ENCODE results near the gene GALR1.
"Not testable (repeated sequence)": the region's sequence is repeated elsewhere in the genome, so short reads cannot be mapped to it uniquely, and the experiment has no call there.

The GALR1 gene

DNA sequence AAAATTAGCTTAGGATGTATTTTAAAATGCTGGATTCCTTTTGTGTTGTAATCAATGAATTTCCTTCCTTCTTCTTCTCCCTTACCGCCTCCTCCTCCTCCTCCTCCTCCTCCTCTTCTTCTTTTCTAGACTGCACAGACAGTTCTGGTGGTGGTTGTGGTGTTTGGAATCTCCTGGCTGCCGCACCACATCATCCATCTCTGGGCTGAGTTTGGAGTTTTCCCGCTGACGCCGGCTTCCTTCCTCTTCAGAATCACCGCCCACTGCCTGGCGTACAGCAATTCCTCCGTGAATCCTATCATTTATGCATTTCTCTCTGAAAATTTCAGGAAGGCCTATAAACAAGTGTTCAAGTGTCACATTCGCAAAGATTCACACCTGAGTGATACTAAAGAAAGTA, 18.8 kb downstream of the GALR1 start:
- no peaks in the 10 kb centered on the region for H3K27me3 ChIP-seq (ENCODE audit: control insufficient read depth in 5 of 5, insufficient read depth in 4 of 5, low read length in 5 of 5)
- H3K27ac ChIP-seq (ENCODE audit: low read depth, low read length) = no peak overlapping the region
- no peaks in the 10 kb centered on the region for H3K36me3 ChIP-seq (ENCODE audit: control insufficient read depth in 5 of 5, insufficient read depth in 5 of 5, low read length in 5 of 5)

DNA sequence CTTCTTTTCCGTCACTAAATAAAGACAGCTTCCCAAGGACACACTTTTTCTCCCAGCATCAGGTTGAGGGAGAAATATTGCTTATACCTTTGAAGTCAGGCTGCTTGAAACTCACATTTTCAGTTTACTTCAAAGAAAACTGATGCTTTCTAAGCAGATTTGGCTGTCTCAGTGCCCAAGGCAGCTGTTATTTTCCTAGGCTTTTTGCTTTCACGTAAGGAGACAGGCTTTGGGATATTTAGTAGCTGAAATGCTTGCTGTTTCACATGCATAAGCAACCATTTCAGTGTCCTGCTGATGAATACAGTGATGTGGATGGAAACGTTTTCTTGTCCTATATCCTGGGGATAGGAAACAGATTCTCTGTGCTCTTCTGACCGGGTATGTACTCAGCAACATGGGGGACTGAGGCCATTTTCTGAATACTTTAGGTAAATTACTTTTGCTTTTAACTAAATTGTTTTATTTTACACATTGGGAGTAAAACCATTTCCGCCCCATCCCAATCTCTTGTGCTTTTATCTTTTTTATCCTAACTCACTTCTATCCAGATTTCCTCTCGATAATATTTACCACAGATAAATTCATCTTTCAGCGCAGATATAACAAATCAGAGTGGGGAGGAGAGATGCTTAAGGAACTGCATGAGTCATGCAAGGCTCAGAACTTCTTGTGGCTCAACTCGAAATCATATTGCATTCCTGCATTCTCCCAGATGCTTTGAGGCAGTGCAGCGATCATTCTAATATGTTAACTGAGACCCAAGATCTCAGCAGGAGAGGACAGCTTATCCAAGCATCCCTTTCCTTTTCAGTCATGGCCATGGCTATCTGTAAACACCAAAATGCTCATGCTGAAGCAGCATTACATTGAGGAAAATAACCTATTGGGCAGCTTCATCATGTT, 22.2 kb downstream of the GALR1 start:
- Histone ChIP-seq H3K36me3 (ENCODE audit: control insufficient read depth in 5 of 5, insufficient read depth in 5 of 5, low read length in 5 of 5) (no peaks in the 10 kb centered on the region), H3K27ac (ENCODE audit: low read depth, low read length) (no peak overlapping the region), H3K9ac (ENCODE audit: low read length in 5 of 5) (no peak overlapping the region), H3K4me3 (ENCODE audit: low read depth in 1 of 5, low read length in 5 of 5) (no peak overlapping the region), H3K27me3 (ENCODE audit: control insufficient read depth in 5 of 5, insufficient read depth in 4 of 5, low read length in 5 of 5) (no peaks in the 10 kb centered on the region), H3K9me3 (ENCODE audit: control insufficient read depth in 5 of 5, low read length in 5 of 5) (peaks cover 0 to 5% (median 4%) of the 10 kb centered on the region in 5 donors), H3K4me1 (ENCODE audit: control insufficient read depth in 5 of 5, insufficient read depth in 5 of 5, low read length in 5 of 5) (no peaks in the 10 kb centered on the region)

More for the DNA sequence above, 18.8 kb downstream of the GALR1 start:
- no peak overlapping the region for H3K9ac ChIP-seq (ENCODE audit: low read length in 5 of 5)
- no peak overlapping the region for H3K4me3 ChIP-seq (ENCODE audit: low read depth in 1 of 5, low read length in 5 of 5)
- peaks cover 0 to 16% (median 7%) of the 10 kb centered on the region in 5 donors for H3K9me3 ChIP-seq (ENCODE audit: control insufficient read depth in 5 of 5, low read length in 5 of 5)
- H3K4me1 ChIP-seq (ENCODE audit: control insufficient read depth in 5 of 5, insufficient read depth in 5 of 5, low read length in 5 of 5) = peaks cover 0 to 2% (median 0%) of the 10 kb centered on the region in 5 donors

DNA sequence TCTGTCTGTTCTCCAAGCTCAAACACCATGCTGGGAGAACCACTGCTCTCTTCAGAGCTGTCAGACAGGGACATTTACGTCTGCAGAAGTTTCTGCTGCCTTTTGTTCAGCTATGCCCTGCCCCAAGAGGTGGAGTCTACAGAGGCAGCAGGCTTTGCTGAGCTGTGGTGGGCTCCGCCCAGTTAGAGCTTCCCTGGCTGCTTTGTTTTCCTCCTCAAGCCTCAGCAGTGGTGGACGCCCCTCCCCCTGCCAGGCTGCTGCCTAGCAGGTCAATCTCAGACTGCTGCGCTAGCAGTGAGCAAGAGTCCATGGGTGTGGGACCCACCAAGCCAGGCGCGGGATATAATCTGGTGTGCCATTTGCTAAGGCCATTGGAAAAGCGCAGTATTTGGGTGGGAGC, 41.2 kb downstream of the GALR1 start:
- H3K4me3 ChIP-seq (ENCODE audit: low read depth in 1 of 5, low read length in 5 of 5); H3K4me1 ChIP-seq (ENCODE audit: control insufficient read depth in 5 of 5, insufficient read depth in 5 of 5, low read length in 5 of 5); H3K9ac ChIP-seq (ENCODE audit: low read length in 5 of 5); H3K27me3 ChIP-seq (ENCODE audit: control insufficient read depth in 5 of 5, insufficient read depth in 4 of 5, low read length in 5 of 5); H3K27ac ChIP-seq (ENCODE audit: low read depth, low read length); H3K36me3 ChIP-seq (ENCODE audit: control insufficient read depth in 5 of 5, insufficient read depth in 5 of 5, low read length in 5 of 5); H3K9me3 ChIP-seq (ENCODE audit: control insufficient read depth in 5 of 5, low read length in 5 of 5): not testable (repeated sequence)

DNA sequence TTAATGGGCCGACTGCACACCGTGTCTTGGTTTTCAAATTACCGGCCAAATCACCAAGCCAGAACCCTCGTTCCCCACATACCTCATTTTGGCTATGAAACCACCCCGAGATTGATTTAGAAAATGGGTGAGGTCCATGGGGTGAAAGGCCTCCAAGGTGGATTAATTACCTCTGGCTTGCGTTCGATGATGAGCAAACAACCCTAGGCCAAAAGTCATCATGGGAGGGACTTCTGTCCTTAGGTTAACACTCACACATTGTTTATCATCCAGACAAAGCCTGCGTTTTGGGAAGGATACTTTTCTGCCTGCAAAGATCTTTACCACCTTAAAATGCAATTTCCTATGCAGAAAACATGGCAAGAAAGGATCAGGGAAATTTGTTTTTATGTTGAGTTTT, 48.5 kb downstream of the GALR1 start:
- Histone ChIP-seq H3K36me3 (ENCODE audit: control insufficient read depth in 5 of 5, insufficient read depth in 5 of 5, low read length in 5 of 5) (no peaks in the 10 kb centered on the region), H3K4me3 (ENCODE audit: low read depth in 1 of 5, low read length in 5 of 5) (no peak overlapping the region), H3K9ac (ENCODE audit: low read length in 5 of 5) (no peak overlapping the region), H3K27ac (ENCODE audit: low read depth, low read length) (no peak overlapping the region), H3K9me3 (ENCODE audit: control insufficient read depth in 5 of 5, low read length in 5 of 5) (no peaks in the 10 kb centered on the region), H3K4me1 (ENCODE audit: control insufficient read depth in 5 of 5, insufficient read depth in 5 of 5, low read length in 5 of 5) (no peaks in the 10 kb centered on the region), H3K27me3 (ENCODE audit: control insufficient read depth in 5 of 5, insufficient read depth in 4 of 5, low read length in 5 of 5) (peaks cover 0 to 2% (median 0%) of the 10 kb centered on the region in 5 donors)

DNA sequence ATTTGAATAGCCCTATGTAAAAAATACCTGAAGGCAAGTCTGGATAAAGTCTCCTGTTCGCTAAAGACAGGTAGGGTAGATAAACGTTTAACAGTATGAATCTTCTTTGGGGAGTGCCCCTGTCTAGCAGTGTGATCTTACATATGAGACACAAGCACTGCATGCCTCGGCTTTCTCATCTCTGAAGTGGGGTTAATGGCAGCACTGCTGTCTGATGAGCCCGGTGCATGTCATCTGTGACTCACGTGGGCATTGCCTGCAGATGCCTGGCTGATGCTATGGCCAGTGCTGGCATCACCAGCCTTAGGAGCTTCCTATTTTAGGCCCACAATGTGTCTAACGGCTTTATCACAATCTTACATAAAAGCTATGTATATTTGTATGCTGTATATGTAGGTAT, 50.1 kb downstream of the GALR1 start:
- Histone ChIP-seq H3K27ac (ENCODE audit: low read depth, low read length) (no peak overlapping the region), H3K9ac (ENCODE audit: low read length in 5 of 5) (no peak overlapping the region), H3K36me3 (ENCODE audit: control insufficient read depth in 5 of 5, insufficient read depth in 5 of 5, low read length in 5 of 5) (no peaks in the 10 kb centered on the region), H3K27me3 (ENCODE audit: control insufficient read depth in 5 of 5, insufficient read depth in 4 of 5, low read length in 5 of 5) (peaks cover 0 to 2% (median 0%) of the 10 kb centered on the region in 5 donors), H3K9me3 (ENCODE audit: control insufficient read depth in 5 of 5, low read length in 5 of 5) (no peaks in the 10 kb centered on the region), H3K4me3 (ENCODE audit: low read depth in 1 of 5, low read length in 5 of 5) (no peak overlapping the region), H3K4me1 (ENCODE audit: control insufficient read depth in 5 of 5, insufficient read depth in 5 of 5, low read length in 5 of 5) (no peaks in the 10 kb centered on the region)

DNA sequence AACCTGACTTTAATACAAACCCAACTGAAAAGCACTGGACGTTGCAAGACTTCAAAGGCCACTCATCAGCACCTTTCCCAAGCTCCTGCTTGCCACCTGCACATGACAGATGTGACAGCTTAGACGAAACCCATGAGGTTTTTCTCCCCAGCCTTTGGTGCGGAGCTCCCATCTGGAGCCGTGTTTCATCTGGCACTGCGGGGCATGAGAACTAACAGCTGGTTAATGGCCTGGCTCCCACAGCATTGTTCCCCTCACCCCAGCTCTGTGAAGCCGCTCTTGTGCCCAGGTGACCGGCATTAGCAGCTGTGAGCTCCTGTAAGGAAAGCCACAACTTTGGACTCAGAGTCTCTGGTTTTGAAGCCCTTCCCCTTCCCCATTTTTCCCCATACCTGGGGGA, 50.9 kb downstream of the GALR1 start:
- H3K4me3 ChIP-seq (ENCODE audit: low read depth in 1 of 5, low read length in 5 of 5) = no peak overlapping the region
- no peak overlapping the region for H3K9ac ChIP-seq (ENCODE audit: low read length in 5 of 5)

DNA sequence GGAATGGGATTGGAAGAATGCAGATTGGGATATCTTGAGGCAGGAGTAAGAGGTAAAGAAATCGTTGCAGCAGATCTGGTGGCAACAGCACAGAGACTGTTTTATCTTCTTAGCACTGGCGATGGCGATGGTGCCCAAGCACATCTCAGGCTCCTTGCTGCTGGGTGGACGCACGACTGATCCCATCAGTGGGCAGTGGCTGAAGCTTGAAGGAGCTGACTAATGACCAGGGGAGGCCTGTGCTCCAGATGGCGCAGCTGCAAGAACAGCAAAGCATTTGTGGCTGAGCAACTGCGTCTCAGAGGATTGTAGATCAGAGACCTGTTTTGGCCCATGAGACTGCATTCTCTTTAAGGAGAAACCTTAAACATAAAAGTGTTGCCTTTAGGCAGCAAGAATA, 54.6 kb downstream of the GALR1 start:
- Histone ChIP-seq H3K27me3 (ENCODE audit: control insufficient read depth in 5 of 5, insufficient read depth in 4 of 5, low read length in 5 of 5) (peaks cover 0 to under 1% (median 0%) of the 10 kb centered on the region in 5 donors), H3K36me3 (ENCODE audit: control insufficient read depth in 5 of 5, insufficient read depth in 5 of 5, low read length in 5 of 5) (no peaks in the 10 kb centered on the region), H3K9me3 (ENCODE audit: control insufficient read depth in 5 of 5, low read length in 5 of 5) (no peaks in the 10 kb centered on the region), H3K9ac (ENCODE audit: low read length in 5 of 5) (no peak overlapping the region), H3K27ac (ENCODE audit: low read depth, low read length) (no peak overlapping the region), H3K4me3 (ENCODE audit: low read depth in 1 of 5, low read length in 5 of 5) (no peak overlapping the region), H3K4me1 (ENCODE audit: control insufficient read depth in 5 of 5, insufficient read depth in 5 of 5, low read length in 5 of 5) (peaks cover 0 to 6% (median 0%) of the 10 kb centered on the region in 5 donors)

More for the DNA sequence above, 50.9 kb downstream of the GALR1 start:
- no peaks in the 10 kb centered on the region for H3K36me3 ChIP-seq (ENCODE audit: control insufficient read depth in 5 of 5, insufficient read depth in 5 of 5, low read length in 5 of 5)
- no peaks in the 10 kb centered on the region for H3K9me3 ChIP-seq (ENCODE audit: control insufficient read depth in 5 of 5, low read length in 5 of 5)
- no peak overlapping the region for H3K27ac ChIP-seq (ENCODE audit: low read depth, low read length)
- H3K4me1 ChIP-seq (ENCODE audit: control insufficient read depth in 5 of 5, insufficient read depth in 5 of 5, low read length in 5 of 5) = no peaks in the 10 kb centered on the region
- H3K27me3 ChIP-seq (ENCODE audit: control insufficient read depth in 5 of 5, insufficient read depth in 4 of 5, low read length in 5 of 5) = peaks cover 0 to 2% (median 0%) of the 10 kb centered on the region in 5 donors

DNA sequence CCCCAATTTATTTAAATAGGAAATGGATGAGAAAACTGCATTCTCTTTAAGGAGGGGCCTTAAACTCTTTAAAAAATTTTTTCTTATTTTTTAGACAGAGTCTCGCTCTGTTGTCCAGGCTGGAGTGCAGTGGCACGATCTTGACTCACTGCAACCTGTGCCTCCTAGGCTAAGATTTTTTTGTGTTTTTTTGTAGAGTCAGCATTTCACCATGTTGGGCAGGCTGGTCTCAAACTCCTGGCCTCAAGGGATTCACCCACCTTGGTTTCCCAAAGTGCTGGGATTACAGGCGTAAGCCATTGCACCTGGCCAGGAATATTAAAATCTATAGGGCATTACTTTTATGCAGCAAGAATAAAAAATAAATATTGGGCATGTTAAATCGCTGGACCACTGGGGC, 56.0 kb downstream of the GALR1 start:
- Histone ChIP-seq H3K9me3 (ENCODE audit: control insufficient read depth in 5 of 5, low read length in 5 of 5) (no peaks in the 10 kb centered on the region), H3K4me1 (ENCODE audit: control insufficient read depth in 5 of 5, insufficient read depth in 5 of 5, low read length in 5 of 5) (peaks cover 0 to 6% (median 0%) of the 10 kb centered on the region in 5 donors), H3K36me3 (ENCODE audit: control insufficient read depth in 5 of 5, insufficient read depth in 5 of 5, low read length in 5 of 5) (no peaks in the 10 kb centered on the region), H3K9ac (ENCODE audit: low read length in 5 of 5) (no peak overlapping the region), H3K27me3 (ENCODE audit: control insufficient read depth in 5 of 5, insufficient read depth in 4 of 5, low read length in 5 of 5) (no peaks in the 10 kb centered on the region), H3K4me3 (ENCODE audit: low read depth in 1 of 5, low read length in 5 of 5) (no peak overlapping the region), H3K27ac (ENCODE audit: low read depth, low read length) (no peak overlapping the region)

DNA sequence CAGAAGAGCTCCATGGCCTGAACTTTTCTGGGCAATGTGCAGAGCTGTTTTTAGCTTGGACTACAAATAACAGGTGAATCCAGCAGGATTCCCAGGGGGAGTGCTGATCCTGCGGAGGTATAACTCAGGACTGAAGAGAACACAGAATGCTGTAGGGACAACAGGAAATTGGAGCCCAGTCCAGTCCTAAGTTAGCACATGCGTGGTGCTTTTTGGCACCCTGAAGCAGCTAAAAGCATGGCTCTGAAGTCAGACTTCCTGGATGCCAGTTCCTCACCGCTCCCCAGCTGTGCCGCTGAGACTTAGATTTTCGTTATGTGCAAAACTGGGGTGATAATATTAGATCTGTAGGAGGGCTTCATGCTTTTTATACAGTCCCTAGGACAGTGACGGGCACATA, 58.6 kb downstream of the GALR1 start:
- no peaks in the 10 kb centered on the region for H3K36me3 ChIP-seq (ENCODE audit: control insufficient read depth in 5 of 5, insufficient read depth in 5 of 5, low read length in 5 of 5)
- H3K4me3 ChIP-seq (ENCODE audit: low read depth in 1 of 5, low read length in 5 of 5) = no peak overlapping the region
- H3K4me1 ChIP-seq (ENCODE audit: control insufficient read depth in 5 of 5, insufficient read depth in 5 of 5, low read length in 5 of 5) = peaks cover 0 to 6% (median 0%) of the 10 kb centered on the region in 5 donors
- no peaks in the 10 kb centered on the region for H3K9me3 ChIP-seq (ENCODE audit: control insufficient read depth in 5 of 5, low read length in 5 of 5)
- H3K9ac ChIP-seq (ENCODE audit: low read length in 5 of 5) = no peak overlapping the region
- no peak overlapping the region for H3K27ac ChIP-seq (ENCODE audit: low read depth, low read length)
- H3K27me3 ChIP-seq (ENCODE audit: control insufficient read depth in 5 of 5, insufficient read depth in 4 of 5, low read length in 5 of 5) = no peaks in the 10 kb centered on the region

DNA sequence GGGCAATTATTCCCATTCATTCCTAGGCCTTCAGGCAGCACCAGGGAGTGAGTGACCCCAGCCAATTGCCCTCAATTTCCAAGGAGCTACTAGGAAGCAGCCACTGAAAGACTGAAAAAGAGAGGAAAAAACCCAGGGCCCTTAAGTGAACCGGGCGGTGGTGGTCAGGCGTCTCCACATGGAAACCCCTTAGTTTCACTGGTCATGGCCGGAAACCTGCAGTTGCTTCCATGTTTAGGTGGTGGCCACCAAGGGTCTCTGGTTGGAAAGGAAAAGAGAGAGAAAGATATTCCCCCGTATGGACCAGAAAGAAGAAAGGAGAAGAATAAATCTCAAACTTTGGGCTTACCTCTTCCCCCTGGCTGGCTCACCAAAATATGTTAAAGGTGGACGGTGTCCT, 64.9 kb downstream of the GALR1 start:
- no peaks in the 10 kb centered on the region for H3K9me3 ChIP-seq (ENCODE audit: control insufficient read depth in 5 of 5, low read length in 5 of 5)
- no peak overlapping the region for H3K27ac ChIP-seq (ENCODE audit: low read depth, low read length)
- no peaks in the 10 kb centered on the region for H3K4me1 ChIP-seq (ENCODE audit: control insufficient read depth in 5 of 5, insufficient read depth in 5 of 5, low read length in 5 of 5)
- H3K27me3 ChIP-seq (ENCODE audit: control insufficient read depth in 5 of 5, insufficient read depth in 4 of 5, low read length in 5 of 5) = peaks cover 0 to 3% (median 0%) of the 10 kb centered on the region in 5 donors
- no peak overlapping the region for H3K4me3 ChIP-seq (ENCODE audit: low read depth in 1 of 5, low read length in 5 of 5)
- no peak overlapping the region for H3K9ac ChIP-seq (ENCODE audit: low read length in 5 of 5)
- no peaks in the 10 kb centered on the region for H3K36me3 ChIP-seq (ENCODE audit: control insufficient read depth in 5 of 5, insufficient read depth in 5 of 5, low read length in 5 of 5)

All from subcutaneous abdominal adipose tissue (tissue), 5 donors.